UCSD-AML1 (cell line): ENCODE data around the gene RIN3.
"Not testable (repeated sequence)": the region's sequence is repeated elsewhere in the genome, so short reads cannot be mapped to it uniquely, and the experiment has no call there.

Experiments used
- DNase-seq: peaks from one replicate; lab custom pipeline; 2025; ENCODE audit not compliant: unreplicated experiment; lab: John Stamatoyannopoulos, UW

RIN3 gene

GRCh38 chr14:92619671-92620456, 106.3 kb downstream of the RIN3 start:
- no peak for DNase-seq

- DNase-seq = no peak
Measured at GRCh38 chr14:92622311-92622710, 108.7 kb downstream of the RIN3 start.

- no peak for DNase-seq
Measured at GRCh38 chr14:92624764-92625163, 111.2 kb downstream of the RIN3 start.

DNA sequence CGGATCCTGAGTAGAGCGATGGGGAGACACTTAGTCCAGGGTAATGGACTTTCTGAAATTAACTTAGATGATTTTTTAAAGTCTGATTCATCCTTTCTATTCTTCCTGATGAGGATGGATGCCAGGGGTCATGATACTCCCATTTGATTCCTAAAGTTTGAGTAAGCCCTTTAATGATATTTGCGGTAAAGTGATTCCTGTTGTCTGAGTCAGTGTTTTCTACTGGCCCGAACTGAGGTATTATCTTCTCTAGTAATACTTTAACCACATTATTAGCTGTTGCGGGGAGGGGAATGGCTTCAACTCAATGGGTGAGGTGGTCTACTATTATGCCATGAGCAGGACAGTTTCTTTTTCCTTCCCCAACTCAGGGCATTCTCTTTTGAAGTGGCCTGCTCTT, 111.6 kb downstream of the RIN3 start:
- no peak for DNase-seq

GRCh38 chr14:92626041-92626440, 112.5 kb downstream of the RIN3 start:
- DNase-seq = no peak

DNA sequence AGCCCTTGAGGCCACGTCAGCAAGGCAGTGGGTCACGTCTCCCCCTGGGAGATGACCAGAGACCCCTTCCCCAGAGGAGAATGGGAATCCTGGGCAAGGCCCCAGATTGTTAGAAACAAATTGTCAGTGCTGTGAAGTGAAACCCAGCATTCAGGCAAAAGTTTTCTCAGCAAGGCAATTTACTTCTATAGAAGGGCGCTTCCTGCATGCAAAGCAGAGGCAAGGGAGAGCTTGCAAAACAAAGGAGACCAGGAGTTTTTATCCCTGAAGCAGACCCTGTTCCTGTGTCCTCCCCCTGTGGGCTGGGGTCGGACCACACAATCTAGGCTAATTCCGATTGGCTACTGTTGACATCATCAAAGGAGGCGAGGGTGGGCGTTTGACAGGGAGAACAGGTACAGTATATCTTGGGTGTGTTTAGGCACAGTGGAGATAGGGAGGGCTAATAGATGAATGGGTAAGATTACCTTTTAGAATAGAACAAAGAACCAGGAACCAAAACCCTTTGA, 114.2 kb downstream of the RIN3 start:
- no peak for DNase-seq

DNA sequence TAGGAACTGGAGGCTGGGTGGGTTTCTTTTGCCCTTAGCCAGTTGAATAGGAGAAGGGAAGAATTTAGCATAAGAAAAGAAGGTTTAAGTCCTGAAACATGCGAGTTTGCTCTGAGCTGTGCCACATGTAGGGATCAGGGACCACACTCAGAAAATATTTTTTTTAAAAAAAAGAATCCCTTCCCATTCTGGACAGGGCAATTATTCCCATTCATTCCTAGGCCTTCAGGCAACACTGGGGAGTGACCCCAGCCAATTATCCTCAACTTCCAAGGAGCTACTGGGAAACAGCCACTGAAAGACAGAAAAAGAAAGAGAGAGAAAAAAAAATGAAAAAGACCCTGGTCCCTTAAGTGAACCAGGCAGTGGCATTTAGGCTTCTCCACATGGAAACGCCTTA, 115.1 kb downstream of the RIN3 start:
- no peak for DNase-seq

- no peak for DNase-seq
Measured at GRCh38 chr14:92630367-92630766, 116.8 kb downstream of the RIN3 start.

DNA sequence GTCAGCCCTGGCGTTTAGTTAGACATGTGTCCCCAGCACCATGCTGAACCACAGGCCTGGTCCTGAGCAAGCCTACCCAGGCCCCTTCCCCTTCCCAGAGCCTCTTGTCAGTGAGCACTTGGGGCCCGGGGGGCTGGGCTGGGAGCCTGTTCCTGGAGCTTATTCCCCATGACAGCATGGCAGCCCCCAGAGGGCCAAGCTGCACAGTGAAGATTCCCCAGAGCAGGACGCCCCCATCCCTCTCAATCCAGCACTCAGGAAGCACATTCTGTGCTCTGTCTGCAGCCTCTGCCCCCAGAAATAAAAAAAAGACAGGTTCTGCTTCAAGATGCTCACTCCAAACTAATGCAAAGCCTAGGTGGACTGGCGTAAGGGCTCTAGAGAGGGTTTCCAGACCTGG, 117.5 kb downstream of the RIN3 start:
- no peak for DNase-seq

GRCh38 chr14:92632546-92633273, 119.1 kb downstream of the RIN3 start:
- no peak for DNase-seq

- DNase-seq = no peak
Measured at GRCh38 chr14:92633274-92633616, 119.7 kb downstream of the RIN3 start.

DNA sequence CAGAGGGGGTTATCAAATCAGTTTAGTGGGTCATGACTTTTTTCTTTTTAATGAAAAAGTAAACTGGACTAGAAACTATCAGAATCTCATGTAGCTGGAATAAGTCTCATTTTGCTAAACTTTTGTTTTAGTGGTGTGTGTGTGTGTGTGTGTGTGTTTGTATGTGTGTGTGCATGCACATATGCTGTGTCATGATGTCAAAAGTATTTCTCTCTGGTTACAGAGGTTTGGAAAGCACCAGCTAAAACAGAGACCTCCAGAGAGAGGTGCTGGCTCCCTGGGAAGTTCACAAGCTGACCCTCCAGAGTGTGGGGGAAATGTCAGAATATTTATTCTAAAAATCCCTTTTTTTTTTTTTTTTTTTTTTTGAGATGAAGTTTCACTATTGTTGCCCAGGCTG, 120.1 kb downstream of the RIN3 start:
- DNase-seq = no peak

DNA sequence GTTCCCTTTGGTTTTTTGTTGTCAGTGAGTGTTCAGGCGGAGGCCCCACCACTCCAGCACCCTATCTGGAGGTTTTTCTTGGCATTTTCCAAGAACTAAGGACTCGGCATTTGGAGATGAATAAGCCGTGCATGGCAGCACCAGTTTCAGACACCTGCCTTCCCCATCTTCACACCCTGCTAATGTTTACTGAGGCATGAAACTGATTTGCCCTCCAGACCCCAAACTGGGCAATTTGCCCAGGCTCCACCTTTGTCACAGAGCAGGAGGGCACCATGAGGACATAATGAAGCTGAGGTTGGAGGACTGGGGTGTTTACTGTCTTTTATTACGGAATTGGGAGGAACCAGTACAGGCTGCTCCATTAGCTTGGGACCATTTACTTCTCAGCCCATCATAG, 121.5 kb downstream of the RIN3 start:
- no peak for DNase-seq

- no peak for DNase-seq
Measured at GRCh38 chr14:92635896-92636295, 122.3 kb downstream of the RIN3 start.

DNA sequence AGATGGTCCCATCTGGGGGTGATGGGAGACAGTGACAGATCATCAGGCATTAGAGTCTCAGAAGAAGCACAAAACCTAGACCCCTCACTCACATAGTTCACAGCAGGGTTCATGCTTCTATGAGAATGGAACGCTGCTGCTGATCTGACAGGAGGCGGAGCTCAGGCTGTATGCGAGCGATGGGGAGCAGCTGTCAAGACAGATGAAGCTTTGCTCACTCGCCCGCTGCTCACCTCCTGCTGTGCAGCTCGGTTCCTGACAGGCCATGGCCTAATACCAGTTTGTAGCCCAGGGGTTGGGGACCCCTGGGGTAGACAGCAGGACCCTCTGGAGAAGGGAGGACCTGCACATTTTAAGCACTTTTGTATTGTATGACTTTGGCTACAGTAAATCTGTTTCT, 123.6 kb downstream of the RIN3 start:
- no peak for DNase-seq

GRCh38 chr14:92637864-92638263, 124.3 kb downstream of the RIN3 start:
- DNase-seq = no peak

- no peak for DNase-seq
Measured at GRCh38 chr14:92638266-92638665, 124.7 kb downstream of the RIN3 start.

- no peak for DNase-seq
Measured at GRCh38 chr14:92638904-92639303, 125.3 kb downstream of the RIN3 start.

DNA sequence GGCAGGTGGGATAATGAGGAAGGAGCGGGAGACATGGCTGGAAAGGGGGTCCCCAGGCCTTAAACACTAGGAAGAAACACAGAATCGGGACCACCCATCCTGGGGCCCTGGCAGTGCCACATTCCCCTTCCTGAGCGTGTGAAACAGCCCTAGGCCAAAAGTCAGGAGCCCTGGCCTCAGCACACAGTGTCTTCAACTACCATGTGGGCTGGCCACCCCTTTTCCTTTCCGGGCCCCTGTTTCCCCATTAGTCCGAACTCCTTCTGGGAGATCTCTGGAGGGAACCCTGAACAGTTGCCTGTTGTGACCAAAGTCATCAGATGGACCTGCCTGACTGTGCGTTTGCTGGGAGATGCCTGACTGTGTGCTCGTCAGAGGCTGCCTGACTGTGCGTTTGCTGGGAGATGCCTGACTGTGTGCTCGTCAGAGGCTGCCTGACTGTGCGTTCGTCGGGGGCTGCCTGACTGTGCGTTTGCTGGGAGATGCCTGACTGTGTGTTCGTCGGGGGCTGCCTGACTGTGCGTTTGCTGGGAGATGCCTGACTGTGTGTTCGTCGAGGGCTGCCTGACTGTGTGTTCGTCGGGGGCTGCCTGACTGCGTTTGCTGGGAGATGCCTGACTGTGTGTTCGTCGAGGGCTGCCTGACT, 126.0 kb downstream of the RIN3 start:
- not testable (repeated sequence) for DNase-seq

- no peak for DNase-seq
Measured at GRCh38 chr14:92641306-92641705, 127.7 kb downstream of the RIN3 start.

GRCh38 chr14:92644171-92644969, 130.8 kb downstream of the RIN3 start:
- no peak for DNase-seq
